COR-L47 (cell line): ENCODE data around the gene RIPPLY1.
"Not testable (repeated sequence)": the region's sequence is repeated elsewhere in the genome, so short reads cannot be mapped to it uniquely, and the experiment has no call there.

Experiments used
- DNase-seq: peaks from one replicate; lab custom pipeline; 2025; lab: John Stamatoyannopoulos, UW

The RIPPLY1 gene

GRCh38 chrX:106906361-106906760 is 3.2 kb upstream of the RIPPLY1 start:
- no peak for DNase-seq

GRCh38 chrX:106905064-106905708 is 2.0 kb upstream of the RIPPLY1 start:
- DNase-seq: no peak

- no peak for DNase-seq
Observed at GRCh38 chrX:106903856-106904528, 851 bp upstream of the RIPPLY1 start.

GRCh38 chrX:106902684-106903083 is 457 bp downstream of the RIPPLY1 start:
- DNase-seq: no peak

GRCh38 chrX:106901781-106902219 is 1.3 kb downstream of the RIPPLY1 start:
- DNase-seq: no peak

- DNase-seq: no peak
Observed at GRCh38 chrX:106901341-106901740, 1.8 kb downstream of the RIPPLY1 start.

DNA sequence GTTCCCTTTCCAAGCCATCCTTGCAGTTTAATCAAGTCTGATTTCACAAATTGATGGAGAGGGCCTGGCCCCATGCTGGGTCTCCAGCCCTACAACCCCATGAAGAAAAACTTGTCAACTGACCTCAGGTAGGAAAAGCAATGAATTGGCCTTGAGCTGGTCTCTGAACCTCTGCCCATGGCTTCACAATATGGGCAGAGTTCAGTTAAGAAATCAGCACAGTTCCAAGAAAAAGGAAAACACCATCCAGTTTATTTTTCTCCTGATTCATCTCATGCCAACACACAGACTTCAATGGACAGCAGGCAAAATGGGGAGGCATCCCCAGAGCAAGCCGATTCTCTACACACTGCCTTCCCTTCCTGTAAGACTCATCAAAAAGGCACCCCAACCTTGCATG is 3.3 kb downstream of the RIPPLY1 start:
- DNase-seq: no peak

- no peak for DNase-seq
Observed at GRCh38 chrX:106899276-106899675, 3.9 kb downstream of the RIPPLY1 start.

- DNase-seq: no peak
Observed at GRCh38 chrX:106898462-106898861, 4.7 kb downstream of the RIPPLY1 start.

DNA sequence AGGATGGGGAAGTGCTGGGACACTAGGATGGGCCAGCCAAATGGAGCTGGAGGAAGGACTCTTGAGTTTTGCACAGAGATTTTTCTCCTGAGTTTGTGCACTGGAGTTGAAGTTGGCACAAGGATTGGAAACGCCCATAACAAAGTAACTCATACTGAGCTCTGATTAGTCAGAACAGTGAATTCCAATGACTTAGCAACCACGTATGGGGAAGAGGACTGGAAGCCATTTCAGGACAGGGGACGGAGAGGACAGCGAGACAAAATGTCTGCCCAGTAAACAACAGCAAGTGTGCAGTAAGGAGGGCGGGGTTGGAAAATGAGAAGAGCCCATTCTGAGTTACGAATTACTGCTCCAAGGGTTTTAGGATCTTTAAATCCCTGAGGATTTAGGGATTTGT is 5.9 kb downstream of the RIPPLY1 start:
- no peak for DNase-seq

DNA sequence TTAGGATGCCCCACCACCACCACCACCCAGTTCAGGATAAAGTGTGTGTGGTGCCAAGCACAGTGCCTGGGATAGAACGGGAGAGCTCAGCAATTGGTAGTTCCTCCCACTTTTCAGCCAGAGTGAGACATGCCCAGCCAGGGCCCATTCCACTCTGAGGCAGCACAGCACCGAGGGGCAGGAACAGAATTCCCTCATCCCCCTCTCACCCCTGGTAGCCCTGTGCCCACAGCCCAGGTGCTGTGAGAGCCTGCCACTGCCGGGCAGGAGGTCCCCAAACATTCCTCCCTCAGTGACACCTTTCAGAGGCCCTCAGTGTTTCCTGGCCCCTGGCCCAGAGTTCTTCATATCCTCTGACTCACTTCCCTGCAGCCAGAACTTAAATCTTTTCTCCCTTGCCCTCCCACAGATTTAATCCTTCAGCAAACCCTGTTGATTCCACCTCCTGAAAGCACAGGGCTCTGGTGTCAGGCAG is 8.1 kb downstream of the RIPPLY1 start:
- DNase-seq: no peak

DNA sequence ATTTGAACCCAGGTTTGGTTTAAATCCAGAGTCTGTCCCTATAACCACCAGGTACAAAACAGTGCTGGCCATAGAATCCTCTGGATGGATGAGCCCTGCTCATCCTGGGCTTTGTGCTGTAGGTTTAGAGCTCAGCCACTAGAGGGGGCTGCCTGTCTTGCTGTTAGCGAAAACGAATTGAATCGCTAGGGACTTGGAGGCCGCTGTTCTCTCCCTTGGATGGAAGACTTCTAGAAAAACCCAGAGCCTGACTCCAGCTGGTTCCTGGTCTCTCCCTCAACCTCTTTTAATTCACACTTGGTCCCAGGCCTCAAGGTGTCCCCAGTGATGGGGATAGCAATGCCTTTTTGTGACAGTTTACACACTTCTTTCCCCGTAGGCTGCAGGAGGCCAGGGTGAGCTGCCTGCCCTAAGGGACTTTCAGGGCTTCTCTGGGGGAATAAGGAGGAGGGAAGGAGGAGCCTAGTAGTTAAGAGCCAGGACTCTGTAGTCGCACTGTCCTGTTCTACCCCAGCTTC is 8.7 kb downstream of the RIPPLY1 start:
- DNase-seq: peak; percentile 53

GRCh38 chrX:106891762-106892460 is 11.2 kb downstream of the RIPPLY1 start:
- no peak for DNase-seq

GRCh38 chrX:106889468-106889867 is 13.7 kb downstream of the RIPPLY1 start:
- no peak for DNase-seq

- DNase-seq: no peak
Observed at GRCh38 chrX:106875151-106875550, 28.0 kb downstream of the RIPPLY1 start.

- no peak for DNase-seq
Observed at GRCh38 chrX:106874075-106874474, 29.1 kb downstream of the RIPPLY1 start.

DNA sequence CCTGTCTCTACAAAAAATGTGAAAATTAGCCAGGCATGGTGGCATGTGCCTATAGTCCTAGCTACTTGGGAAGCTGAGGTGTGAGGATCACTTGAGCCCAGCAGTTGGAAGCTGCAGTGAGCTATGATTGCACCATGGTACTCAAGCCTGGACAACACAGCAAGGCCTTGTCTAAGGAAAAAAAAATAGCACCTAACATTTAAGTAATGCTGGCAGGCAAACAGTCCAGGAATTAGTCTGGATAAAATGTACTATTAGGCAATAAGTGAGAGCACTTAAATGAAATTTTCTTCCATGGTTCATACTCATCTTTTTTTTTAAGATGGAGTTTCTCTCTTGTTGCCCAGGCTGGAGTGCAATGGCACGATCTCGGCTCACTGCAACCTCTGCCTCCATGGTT is 30.3 kb downstream of the RIPPLY1 start:
- DNase-seq: not testable (repeated sequence)

GRCh38 chrX:106863697-106864096 is 39.4 kb downstream of the RIPPLY1 start:
- DNase-seq: no peak

DNA sequence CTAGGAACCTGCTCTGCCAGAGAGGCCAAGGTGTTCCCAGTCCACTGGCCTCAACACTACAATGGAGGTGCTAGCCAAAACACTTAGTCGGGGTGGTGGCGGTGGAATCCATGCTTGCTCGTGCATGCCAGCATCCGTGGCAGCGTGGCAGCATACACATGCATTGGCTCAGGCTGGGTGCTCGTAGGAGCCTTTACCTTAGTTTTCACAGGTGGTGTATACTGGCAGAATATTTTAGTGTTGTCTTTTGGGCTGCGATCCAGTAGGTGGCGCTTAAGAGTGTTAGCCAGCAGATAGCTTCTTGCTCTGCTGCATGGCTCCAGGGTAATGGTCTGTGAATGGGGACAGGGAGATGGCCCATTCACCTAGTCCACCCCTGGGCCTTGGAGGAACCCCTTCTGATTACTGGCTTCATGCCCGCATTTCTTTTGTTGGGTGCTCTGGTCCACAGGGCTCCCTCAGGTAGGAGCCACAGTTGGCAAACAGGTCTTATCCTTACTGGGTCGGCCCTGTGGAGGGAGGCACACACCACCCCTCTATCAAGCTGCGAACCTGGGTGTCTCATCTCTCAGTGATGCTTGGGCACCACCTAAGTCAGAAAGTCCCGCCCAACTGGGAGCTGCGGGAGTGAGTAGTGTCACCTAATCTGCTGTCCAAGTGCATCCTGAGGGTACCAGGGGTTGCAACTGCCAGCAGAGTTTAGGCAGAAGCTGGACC is 40.0 kb downstream of the RIPPLY1 start:
- DNase-seq: no peak
